ENCODE results near the gene ARMC3.

GRCh38 chr10:23035569-23035968 is 107.7 kb downstream of the ARMC3 start:
- no peak for TF ChIP-seq POLR2A (IDR thresholded peaks at IDR 0.05)
- no peak for TF ChIP-seq CTCF (IDR thresholded peaks at IDR 0.05)

Data from uterus (tissue), 2 donors.